Hepatocyte (in vitro differentiated cells): Measurements from ENCODE around the gene MX1.

Source experiments
- CTCF ChIP-seq: fragments of 200-600 bp; sonication (generic); IDR thresholded peaks from 2 replicates; pipeline ENCODE4 v1.5.1; 2016; ENCODE audit warnings: antibody characterized with exemption, mild to moderate bottlenecking; ENCODE audit not compliant: poor library complexity
- EZH2 ChIP-seq: fragments of 200-600 bp; sonication (generic); IDR thresholded peaks from 2 replicates; pipeline ENCODE4 v1.6.1; 2016; ENCODE audit warnings: antibody characterized with exemption, mild to moderate bottlenecking, borderline replicate concordance
- EZH2phosphoT487 ChIP-seq: fragments of 200-600 bp; sonication (generic); IDR thresholded peaks from one replicate; pipeline ENCODE4 v1.6.1; 2018; ENCODE audit warnings: antibody characterized with exemption, mild to moderate bottlenecking, low read depth, moderate library complexity; ENCODE audit not compliant: unreplicated experiment, severe bottlenecking

- TF ChIP-seq EZH2 = no peak
- TF ChIP-seq CTCF = no peak
- no peak for TF ChIP-seq EZH2phosphoT487
These were observed 57.9 kb downstream of the MX1 start for GRCh38 chr21:41483973-41484372.
